Measurements from ENCODE around the gene TSPAN10.

DNA sequence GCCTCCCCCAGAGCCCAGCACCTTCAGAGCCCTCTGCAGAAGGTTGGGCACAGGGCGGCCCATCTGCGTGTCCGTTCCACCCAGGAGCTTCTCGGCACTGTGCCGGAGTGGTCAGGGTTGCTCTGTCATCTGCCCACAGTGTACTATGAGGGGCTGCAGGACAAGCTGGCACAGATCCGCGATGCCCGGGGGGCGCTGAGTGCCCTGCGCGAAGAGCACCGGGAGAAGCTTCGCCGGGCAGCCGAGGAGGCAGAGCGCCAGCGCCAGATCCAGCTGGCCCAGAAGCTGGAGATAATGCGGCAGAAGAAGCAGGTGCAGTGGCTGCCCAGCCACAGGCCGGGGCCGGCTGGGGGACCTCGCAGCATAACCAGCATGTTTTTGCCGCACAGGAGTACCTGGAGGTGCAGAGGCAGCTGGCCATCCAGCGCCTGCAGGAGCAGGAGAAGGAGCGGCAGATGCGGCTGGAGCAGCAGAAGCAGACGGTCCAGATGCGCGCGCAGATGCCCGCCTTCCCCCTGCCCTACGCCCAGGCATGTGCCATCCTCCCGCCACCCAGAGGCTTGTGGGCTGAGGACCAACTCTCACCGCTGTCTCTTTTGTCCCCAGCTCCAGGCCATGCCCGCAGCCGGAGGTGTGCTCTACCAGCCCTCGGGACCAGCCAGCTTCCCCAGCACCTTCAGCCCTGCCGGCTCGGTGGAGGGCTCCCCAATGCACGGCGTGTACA lies 59.4 kb downstream of the TSPAN10 start:
- no peak for TF ChIP-seq CHD2 (IDR thresholded peaks at IDR 0.05; ENCODE audit: low read length)
- no peak for TF ChIP-seq JUN (IDR thresholded peaks at IDR 0.05; ENCODE audit: low read depth, low read length)
- TF ChIP-seq EP300 (IDR thresholded peaks at IDR 0.05; ENCODE audit: borderline replicate concordance in 1 of 2, low read depth in 2 of 2, low read length in 2 of 2) = no peak
- TF ChIP-seq, protein P1, sequence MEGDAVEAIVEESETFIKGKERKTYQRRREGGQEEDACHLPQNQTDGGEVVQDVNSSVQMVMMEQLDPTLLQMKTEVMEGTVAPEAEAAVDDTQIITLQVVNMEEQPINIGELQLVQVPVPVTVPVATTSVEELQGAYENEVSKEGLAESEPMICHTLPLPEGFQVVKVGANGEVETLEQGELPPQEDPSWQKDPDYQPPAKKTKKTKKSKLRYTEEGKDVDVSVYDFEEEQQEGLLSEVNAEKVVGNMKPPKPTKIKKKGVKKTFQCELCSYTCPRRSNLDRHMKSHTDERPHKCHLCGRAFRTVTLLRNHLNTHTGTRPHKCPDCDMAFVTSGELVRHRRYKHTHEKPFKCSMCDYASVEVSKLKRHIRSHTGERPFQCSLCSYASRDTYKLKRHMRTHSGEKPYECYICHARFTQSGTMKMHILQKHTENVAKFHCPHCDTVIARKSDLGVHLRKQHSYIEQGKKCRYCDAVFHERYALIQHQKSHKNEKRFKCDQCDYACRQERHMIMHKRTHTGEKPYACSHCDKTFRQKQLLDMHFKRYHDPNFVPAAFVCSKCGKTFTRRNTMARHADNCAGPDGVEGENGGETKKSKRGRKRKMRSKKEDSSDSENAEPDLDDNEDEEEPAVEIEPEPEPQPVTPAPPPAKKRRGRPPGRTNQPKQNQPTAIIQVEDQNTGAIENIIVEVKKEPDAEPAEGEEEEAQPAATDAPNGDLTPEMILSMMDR (IDR thresholded peaks at IDR 0.05; ENCODE audit: control extremely low read depth in 1 of 3, insufficient read depth in 1 of 3, low read depth in 1 of 3, low read length in 3 of 3) = no peak
- TF ChIP-seq POLR2A (IDR thresholded peaks at IDR 0.05; ENCODE audit: control extremely low read depth in 1 of 2, low read depth in 2 of 2, low read length in 2 of 2) = no peak
- TF ChIP-seq TAF1 (IDR thresholded peaks at IDR 0.05; ENCODE audit: low read depth, low read length) = no peak
- no peak for TF ChIP-seq EGR1 (IDR thresholded peaks at IDR 0.05; ENCODE audit: borderline replicate concordance, low read depth, low read length)
- no peak for TF ChIP-seq CEBPB (IDR thresholded peaks at IDR 0.05; ENCODE audit: low read depth, low read length)
- TF ChIP-seq GABPA (IDR thresholded peaks at IDR 0.05; ENCODE audit: borderline replicate concordance, insufficient read depth, low read length) = no peak
- no peak for TF ChIP-seq SUZ12 (IDR thresholded peaks at IDR 0.05; ENCODE audit: low read length)
- no peak for TF ChIP-seq YY1 (IDR thresholded peaks at IDR 0.05; ENCODE audit: low read depth, low read length)

Data from H1 (cell line).